Neutrophil (primary cell): ENCODE data around the gene TUBB.
"Not testable (repeated sequence)": the region's sequence is repeated elsewhere in the genome, so short reads cannot be mapped to it uniquely, and the experiment has no call there.

Experiments
- H3K27ac ChIP-seq: fragments of 200-600 bp; sonication (generic); 2 replicates; pipeline ENCODE4 v1.5.1; 2016; ENCODE audit warnings: mild to moderate bottlenecking, moderate library complexity
- H3K27me3 ChIP-seq: fragments of 200-600 bp; sonication (generic); 2 replicates; pipeline ENCODE4 v1.6.0; 2016; ENCODE audit warnings: mild to moderate bottlenecking
- H3K36me3 ChIP-seq: fragments of 200-600 bp; sonication (generic); 2 replicates; pipeline ENCODE4 v1.5.1; 2017
- H3K4me1 ChIP-seq, 2 experiments: fragments of 200-600 bp in 1 of 2; sonication (generic) in 1 of 2; 1 replicate in 1 of 2; 2 replicates in 1 of 2; pipeline versions ENCODE4 v1.5.1 to v1.6.1; 2013 to 2016; ENCODE audit warnings: low read depth in 1 of 2, low read length in 1 of 2, mild to moderate bottlenecking in 1 of 2, moderate library complexity in 1 of 2; ENCODE audit not compliant: control insufficient read depth in 1 of 2, insufficient read depth in 1 of 2
- H3K4me3 ChIP-seq, 2 experiments: fragments of 200-600 bp in 1 of 2; sonication (generic) in 1 of 2; 1 replicate in 1 of 2; 2 replicates in 1 of 2; pipeline ENCODE4 v1.5.1; 2013 to 2016; ENCODE audit warnings: low read depth in 1 of 2, low read length in 1 of 2, mild to moderate bottlenecking in 1 of 2, moderate library complexity in 1 of 2
- H3K9me3 ChIP-seq: fragments of 200-600 bp; sonication (generic); 2 replicates; pipeline ENCODE4 v1.5.1; 2016
- CTCF ChIP-seq: fragments of 200-600 bp; sonication (generic); IDR thresholded peaks from 2 replicates; pipeline ENCODE4 v1.5.1; 2016; ENCODE audit warnings: antibody characterized with exemption

Gene TUBB

GRCh38 chr6:30754631-30755030, 34.5 kb downstream of the TUBB start:
- no peaks in the 10 kb centered on the region for H3K9me3 ChIP-seq
- no peak for TF ChIP-seq CTCF
- H3K4me1 ChIP-seq = peaks cover 25 to 31% of the 10 kb centered on the region in 2 experiments
- H3K27me3 ChIP-seq = peaks cover 4% of the 10 kb centered on the region
- no peak overlapping the region for H3K4me3 ChIP-seq
- no peaks in the 10 kb centered on the region for H3K36me3 ChIP-seq
- H3K27ac ChIP-seq = no peak overlapping the region

- H3K27me3 ChIP-seq, H3K9me3 ChIP-seq, H3K4me3 ChIP-seq, H3K27ac ChIP-seq, H3K36me3 ChIP-seq: not testable (repeated sequence)
- peaks cover 42 to 49% of the 10 kb centered on the region in 2 experiments for H3K4me1 ChIP-seq
Observed at GRCh38 chr6:30756405-30757003, 36.4 kb downstream of the TUBB start.

- no peaks in the 10 kb centered on the region for H3K36me3 ChIP-seq
- peaks cover 4% of the 10 kb centered on the region for H3K27me3 ChIP-seq
- peaks cover 39 to 44% of the 10 kb centered on the region in 2 experiments for H3K4me1 ChIP-seq
- no peak overlapping the region for H3K4me3 ChIP-seq
- no peak overlapping the region for H3K27ac ChIP-seq
- H3K9me3 ChIP-seq = no peaks in the 10 kb centered on the region
- no peak for TF ChIP-seq CTCF
Observed at GRCh38 chr6:30757261-30757904, 37.2 kb downstream of the TUBB start.

GRCh38 chr6:30759575-30760239, 39.6 kb downstream of the TUBB start:
- peaks cover 13% of the 10 kb centered on the region for H3K27me3 ChIP-seq
- peaks cover 49 to 51% of the 10 kb centered on the region in 2 experiments for H3K4me1 ChIP-seq
- H3K4me3 ChIP-seq = no peak overlapping the region
- H3K36me3 ChIP-seq = no peaks in the 10 kb centered on the region
- no peaks in the 10 kb centered on the region for H3K9me3 ChIP-seq
- no peak for TF ChIP-seq CTCF
- no peak overlapping the region for H3K27ac ChIP-seq

GRCh38 chr6:30760549-30760948, 40.4 kb downstream of the TUBB start:
- TF ChIP-seq CTCF = no peak
- Histone ChIP-seq H3K27ac (no peak overlapping the region), H3K4me1 (peaks cover 48 to 55% of the 10 kb centered on the region in 2 experiments)

More at GRCh38 chr6:30760549-30760948, 40.4 kb downstream of the TUBB start:
- peaks cover 15% of the 10 kb centered on the region for H3K27me3 ChIP-seq
- H3K36me3 ChIP-seq = no peaks in the 10 kb centered on the region
- H3K9me3 ChIP-seq = no peaks in the 10 kb centered on the region
- no peak overlapping the region for H3K4me3 ChIP-seq
